IPS DF 6.9 (cell line): Measurements from ENCODE around the gene ZNF23.

ENCODE experiments used
- DNase-seq: peaks from one replicate; pipeline ENCODE4 v3.0.0-alpha.2; 2013; ENCODE audit warnings: low read depth, low spot score
- H3K27ac ChIP-seq: one replicate; pipeline ENCODE4 v1.5.1; 2013; ENCODE audit warnings: low read length, control low read depth
- H3K27me3 ChIP-seq: 2 replicates; pipeline ENCODE4 v1.6.1; 2013; ENCODE audit warnings: mild to moderate bottlenecking, low read length; ENCODE audit not compliant: control insufficient read depth, insufficient read depth
- H3K36me3 ChIP-seq: 2 replicates; pipeline ENCODE4 v1.6.1; 2013; ENCODE audit warnings: low read length; ENCODE audit not compliant: control insufficient read depth, insufficient read depth
- H3K4me1 ChIP-seq: 2 replicates; pipeline ENCODE4 v1.6.1; 2013; ENCODE audit warnings: low read length; ENCODE audit not compliant: control insufficient read depth, insufficient read depth
- H3K4me3 ChIP-seq: 2 replicates; pipeline ENCODE4 v1.5.1; 2013; ENCODE audit warnings: mild to moderate bottlenecking, low read length
- H3K9me3 ChIP-seq: 2 replicates; pipeline ENCODE4 v1.6.1; 2013; ENCODE audit warnings: low read length, inconsistent platforms; ENCODE audit not compliant: control insufficient read depth, insufficient read depth
- WGBS: extraction: QIAGEN DNeasy Blood & Tissue Kit; methylation state at CpG from one replicate; pipeline ENCODE4 v1.1.7; 2013; ENCODE audit warnings: mixed read lengths, missing lambda C conversion rate; ENCODE audit not compliant: insufficient read length, insufficient coverage; 5-methylcytosine and 5-hydroxymethylcytosine counted together

Gene ZNF23

GRCh38 chr16:71429581-71429980, 32.5 kb downstream of the ZNF23 start:
- Histone ChIP-seq H3K27me3 (no peaks in the 10 kb centered on the region), H3K4me1 (no peaks in the 10 kb centered on the region; the same call in 1 of the 2 replicates), H3K9me3 (no peaks in the 10 kb centered on the region), H3K4me3 (no peak overlapping the region), H3K27ac (no peak overlapping the region), H3K36me3 (no peaks in the 10 kb centered on the region)
- WGBS, result no CpG with 5 or more reads among the region's 3 CpGs
- DNase-seq, result no peak

GRCh38 chr16:71428883-71429282, 33.2 kb downstream of the ZNF23 start:
- H3K9me3 ChIP-seq, result no peaks in the 10 kb centered on the region
- no peaks in the 10 kb centered on the region for H3K36me3 ChIP-seq
- no peak overlapping the region for H3K27ac ChIP-seq
- DNase-seq, result no peak
- no CpG with 5 or more reads among the region's 2 CpGs for WGBS
- no peaks in the 10 kb centered on the region; the same call in 1 of the 2 replicates for H3K4me1 ChIP-seq
- no peak overlapping the region for H3K4me3 ChIP-seq
- no peaks in the 10 kb centered on the region for H3K27me3 ChIP-seq

DNA sequence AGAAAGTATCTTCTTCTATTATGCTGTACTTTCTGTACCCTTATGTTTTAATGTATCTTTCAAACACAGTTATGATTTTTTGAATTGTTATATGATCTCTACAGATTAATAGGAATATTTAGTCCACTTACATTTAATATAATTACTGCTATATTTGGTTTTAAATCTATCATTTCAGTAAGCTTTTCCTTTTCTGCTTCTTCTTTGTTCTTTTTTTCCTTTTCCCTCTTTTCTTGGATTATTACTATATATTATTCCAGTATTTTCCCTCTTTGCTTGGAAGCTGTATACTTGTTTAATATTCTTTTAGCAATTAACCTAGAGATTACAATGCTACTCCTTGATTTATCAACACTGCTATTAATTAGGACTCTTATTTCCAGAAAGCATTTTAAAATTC, 33.7 kb downstream of the ZNF23 start:
- H3K9me3 ChIP-seq, result no peaks in the 10 kb centered on the region
- H3K27me3 ChIP-seq, result no peaks in the 10 kb centered on the region
- no peak for DNase-seq
- H3K4me3 ChIP-seq, result no peak overlapping the region
- no peaks in the 10 kb centered on the region for H3K36me3 ChIP-seq
- H3K27ac ChIP-seq, result no peak overlapping the region
- H3K4me1 ChIP-seq, result no peaks in the 10 kb centered on the region; the same call in 1 of the 2 replicates

- Histone ChIP-seq H3K9me3 (no peaks in the 10 kb centered on the region), H3K27me3 (no peaks in the 10 kb centered on the region), H3K4me3 (no peak overlapping the region), H3K36me3 (no peaks in the 10 kb centered on the region), H3K27ac (no peak overlapping the region), H3K4me1 (no peaks in the 10 kb centered on the region; the same call in 1 of the 2 replicates)
- no CpG with 5 or more reads among the region's 12 CpGs for WGBS
- no peak for DNase-seq
These were observed 35.0 kb downstream of the ZNF23 start for GRCh38 chr16:71426880-71427615.

DNA sequence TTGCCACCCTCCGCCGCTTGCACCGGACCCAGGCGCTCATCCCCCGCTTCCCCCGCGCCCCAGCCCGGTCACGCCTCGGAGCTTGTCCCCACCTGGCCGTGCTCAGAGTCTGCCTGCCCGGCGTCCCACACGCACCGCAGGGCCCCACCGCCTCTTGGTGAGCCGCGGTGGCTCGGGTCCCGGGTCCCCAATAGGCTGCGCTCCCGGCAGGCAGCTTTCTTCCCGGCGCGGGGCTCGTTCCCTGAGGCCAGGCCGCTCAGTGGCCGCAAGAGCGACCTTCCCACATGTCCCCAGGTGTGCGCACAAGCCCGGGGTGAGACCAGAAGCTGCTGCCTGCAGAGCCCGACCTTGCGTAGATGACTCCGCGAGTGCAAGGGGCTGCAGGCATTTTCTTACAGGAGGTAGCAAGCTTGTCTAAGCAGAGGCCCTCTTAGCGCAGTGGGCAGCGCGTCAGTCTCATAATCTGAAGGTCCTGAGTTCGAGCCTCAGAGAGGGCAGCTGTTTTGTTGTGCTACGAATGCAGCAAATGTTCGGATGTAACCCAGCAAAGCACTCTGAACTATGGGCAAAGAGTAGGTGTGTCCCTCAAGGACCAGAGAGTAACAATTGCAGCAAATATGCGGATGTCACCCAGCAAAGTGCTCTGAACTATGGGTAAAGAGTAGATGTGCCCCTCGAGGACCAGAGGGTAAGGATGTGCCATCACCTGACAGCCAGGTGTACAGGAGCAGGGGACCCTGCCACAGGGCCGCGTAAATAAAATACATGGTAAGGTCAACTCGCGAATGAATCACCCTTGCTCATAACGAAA, 35.8 kb downstream of the ZNF23 start:
- no peaks in the 10 kb centered on the region for H3K9me3 ChIP-seq
- peak overlapping the region; percentile 68; the same call in 1 of the 2 replicates for H3K4me3 ChIP-seq
- no CpG with 5 or more reads among the region's 48 CpGs for WGBS
- no peak overlapping the region for H3K27ac ChIP-seq
- no peaks in the 10 kb centered on the region for H3K27me3 ChIP-seq
- no peaks in the 10 kb centered on the region; the same call in 1 of the 2 replicates for H3K4me1 ChIP-seq
- peak; percentile 94 for DNase-seq
- no peaks in the 10 kb centered on the region for H3K36me3 ChIP-seq

- DNase-seq, result no peak
- Histone ChIP-seq H3K4me1 (no peaks in the 10 kb centered on the region; the same call in 1 of the 2 replicates), H3K9me3 (no peaks in the 10 kb centered on the region), H3K4me3 (peak overlapping the region; percentile 68; the same call in 1 of the 2 replicates), H3K36me3 (no peaks in the 10 kb centered on the region), H3K27ac (no peak overlapping the region), H3K27me3 (no peaks in the 10 kb centered on the region)
- WGBS, result no CpG with 5 or more reads among the region's 18 CpGs
These were observed 36.3 kb downstream of the ZNF23 start for GRCh38 chr16:71425746-71426068.

DNA sequence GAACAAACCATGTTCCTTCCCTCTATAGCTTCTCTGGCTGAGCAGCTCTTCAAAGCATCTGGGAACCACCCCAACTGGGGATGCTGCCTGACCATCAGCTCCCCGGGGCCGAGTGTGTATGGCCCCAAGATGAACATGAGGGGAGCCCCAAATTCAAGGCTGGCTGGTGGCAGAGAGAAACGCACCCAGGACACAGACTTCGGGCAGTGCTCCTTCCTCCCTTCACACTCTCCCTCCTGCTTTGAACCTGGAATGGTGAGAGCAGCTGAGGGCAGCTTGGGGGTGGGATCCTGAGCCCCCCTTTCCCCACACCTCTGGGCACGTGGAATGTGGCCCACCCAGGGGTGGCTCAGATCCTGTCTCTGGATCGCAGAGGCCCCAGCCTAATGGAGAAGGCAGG, 37.4 kb downstream of the ZNF23 start:
- Histone ChIP-seq H3K9me3 (no peaks in the 10 kb centered on the region), H3K27ac (no peak overlapping the region), H3K36me3 (no peaks in the 10 kb centered on the region), H3K27me3 (no peaks in the 10 kb centered on the region), H3K4me3 (no peak overlapping the region), H3K4me1 (no peaks in the 10 kb centered on the region; the same call in 1 of the 2 replicates)
- DNase-seq, result no peak
- no CpG with 5 or more reads among the region's 6 CpGs for WGBS

- Histone ChIP-seq H3K27me3 (no peaks in the 10 kb centered on the region), H3K4me3 (no peak overlapping the region), H3K36me3 (no peaks in the 10 kb centered on the region), H3K27ac (no peak overlapping the region), H3K9me3 (no peaks in the 10 kb centered on the region), H3K4me1 (no peaks in the 10 kb centered on the region; the same call in 1 of the 2 replicates)
- no CpG with 5 or more reads among the region's 7 CpGs for WGBS
- no peak for DNase-seq
These were observed 38.2 kb downstream of the ZNF23 start for GRCh38 chr16:71423865-71424264.

- WGBS, result no CpG with 5 or more reads among the region's 2 CpGs
- Histone ChIP-seq H3K4me3 (no peak overlapping the region), H3K27ac (no peak overlapping the region), H3K36me3 (no peaks in the 10 kb centered on the region), H3K4me1 (no peaks in the 10 kb centered on the region; the same call in 1 of the 2 replicates), H3K9me3 (no peaks in the 10 kb centered on the region), H3K27me3 (no peaks in the 10 kb centered on the region)
- DNase-seq, result no peak
These were observed 39.0 kb downstream of the ZNF23 start for GRCh38 chr16:71423016-71423415.

GRCh38 chr16:71421911-71422310, 40.1 kb downstream of the ZNF23 start:
- H3K9me3 ChIP-seq, result no peaks in the 10 kb centered on the region
- H3K4me3 ChIP-seq, result no peak overlapping the region
- DNase-seq, result no peak
- no peaks in the 10 kb centered on the region for H3K27me3 ChIP-seq
- H3K36me3 ChIP-seq, result no peaks in the 10 kb centered on the region
- H3K4me1 ChIP-seq, result no peaks in the 10 kb centered on the region; the same call in 1 of the 2 replicates
- no peak overlapping the region for H3K27ac ChIP-seq
- whole genome bisulfite sequencing, result no CpG with 5 or more reads among the region's 4 CpGs
